GM18498 (cell line): ENCODE data around the gene NAT14.
"Not testable (repeated sequence)": the region's sequence is repeated elsewhere in the genome, so short reads cannot be mapped to it uniquely, and the experiment has no call there.

Source experiments
- ATAC-seq: cut with Tn5 transposase; IDR thresholded peaks from one replicate; pipeline ENCODE4 v1.9.1; 2021; ENCODE audit warnings: mild to moderate bottlenecking, moderate library complexity; ENCODE audit not compliant: unreplicated experiment

The NAT14 gene

GRCh38 chr19:55530996-55531395 lies 46.0 kb downstream of the NAT14 start:
- no peak for ATAC-seq

- ATAC-seq: not testable (repeated sequence)
Measured at GRCh38 chr19:55534280-55534679, 49.3 kb downstream of the NAT14 start.

- no peak for ATAC-seq
Measured at GRCh38 chr19:55535173-55535964, 50.4 kb downstream of the NAT14 start.

GRCh38 chr19:55535965-55536350 lies 51.0 kb downstream of the NAT14 start:
- no peak for ATAC-seq

GRCh38 chr19:55536366-55536765 lies 51.4 kb downstream of the NAT14 start:
- ATAC-seq: no peak
